Forelimb muscle (tissue), 1 donor: ENCODE measurements around the gene TNNI3K. TPM values are rescaled to one million over a fixed set of nuclear protein-coding genes. Genes with fewer than 3 reads are reported as not detected.

Experiments
- DNase-seq: peaks from one replicate; pipeline ENCODE4 v3.0.0-alpha.2; 2013; ENCODE audit warnings: low read depth
- polyA plus RNA-seq: library from polyadenylated mRNA; unstranded; fragments of 120-200 nt; gene quantifications from one replicate; pipeline ENCODE4 v1.2.1, GENCODE V29; 2013; ENCODE audit not compliant: insufficient read length

TNNI3K gene
- polyA plus RNA-seq, 1 donor, result 1.8 TPM

DNA sequence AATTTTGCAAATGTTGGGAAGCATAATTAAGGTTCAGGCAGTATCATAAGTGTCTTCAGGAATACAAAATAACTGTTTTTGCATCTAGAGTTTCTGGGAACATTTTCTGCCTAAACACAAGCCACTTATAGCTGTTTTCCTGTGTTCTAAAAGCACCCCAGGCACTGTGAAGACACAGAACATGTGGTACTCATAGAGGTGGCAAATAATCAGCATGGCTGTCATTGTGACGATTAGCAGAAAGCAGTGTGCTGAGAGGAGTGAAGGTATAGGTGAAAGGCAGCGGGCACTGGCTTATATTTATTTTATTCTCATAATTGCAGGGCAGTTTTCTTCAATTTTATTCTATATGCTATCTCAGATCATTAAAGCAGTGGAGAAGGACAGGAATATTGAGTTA, 157.7 kb downstream of the TNNI3K start:
- no peak for DNase-seq

DNA sequence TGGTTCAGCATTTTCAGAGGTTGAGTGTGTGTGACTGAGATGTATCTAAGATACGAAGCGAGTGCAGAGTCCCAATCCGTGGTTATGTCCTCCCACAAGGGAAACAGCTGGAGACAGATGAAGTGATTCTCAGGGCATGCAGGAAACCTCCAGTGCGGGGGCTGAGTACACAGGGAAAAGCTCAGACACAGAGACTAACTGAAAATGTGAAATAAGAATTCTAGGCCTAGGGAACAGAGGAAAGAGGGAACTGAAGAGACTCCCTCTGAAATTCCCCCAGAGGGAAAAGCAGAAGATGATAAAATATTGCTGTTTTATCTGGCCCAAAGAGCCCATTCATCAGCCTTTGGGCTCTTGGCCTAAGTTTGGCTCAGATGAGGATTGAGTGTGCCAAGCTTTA, 160.4 kb downstream of the TNNI3K start:
- no peak for DNase-seq

DNA sequence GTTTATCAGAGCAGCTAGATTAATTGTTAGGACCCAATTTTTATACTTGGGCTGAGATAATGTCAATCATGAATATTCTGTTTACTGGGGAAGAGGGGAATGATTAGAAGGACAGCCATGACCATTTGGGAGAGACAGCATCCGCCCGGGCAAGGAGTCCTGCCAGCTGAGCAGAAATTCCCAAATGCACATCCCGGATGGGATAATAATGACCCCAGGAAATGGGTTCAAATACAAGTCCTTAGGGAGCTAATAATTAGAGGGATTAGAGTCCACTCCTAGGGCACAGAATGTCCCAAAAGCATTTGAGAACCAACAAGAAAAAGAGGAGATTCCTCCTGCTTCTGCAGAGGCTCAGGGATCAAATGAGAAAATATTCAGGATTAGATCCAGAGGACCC, 161.3 kb downstream of the TNNI3K start:
- no peak for DNase-seq

DNA sequence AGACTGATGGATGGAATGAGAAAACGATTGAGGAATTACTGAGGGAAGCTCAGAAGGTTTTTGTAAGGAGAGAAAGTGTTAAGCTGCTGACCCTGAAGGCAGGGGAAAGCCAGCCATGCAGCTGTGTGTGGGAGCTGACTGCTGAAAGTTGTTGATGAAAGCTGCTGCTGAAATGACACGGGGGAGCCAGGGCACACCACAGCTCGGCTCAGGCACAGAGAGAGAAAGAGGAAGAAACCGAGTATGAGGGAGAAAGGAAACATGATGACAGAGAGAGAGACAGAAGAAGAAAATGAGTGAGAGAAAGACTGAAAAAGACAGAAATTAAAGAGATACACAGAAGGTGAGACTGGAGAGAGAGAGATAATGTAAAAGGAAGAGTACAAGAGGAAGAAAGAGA, 161.7 kb downstream of the TNNI3K start:
- DNase-seq, result peak; percentile 16

GRCh38 chr1:74399249-74399648, 164.1 kb downstream of the TNNI3K start:
- DNase-seq, result no peak

DNA sequence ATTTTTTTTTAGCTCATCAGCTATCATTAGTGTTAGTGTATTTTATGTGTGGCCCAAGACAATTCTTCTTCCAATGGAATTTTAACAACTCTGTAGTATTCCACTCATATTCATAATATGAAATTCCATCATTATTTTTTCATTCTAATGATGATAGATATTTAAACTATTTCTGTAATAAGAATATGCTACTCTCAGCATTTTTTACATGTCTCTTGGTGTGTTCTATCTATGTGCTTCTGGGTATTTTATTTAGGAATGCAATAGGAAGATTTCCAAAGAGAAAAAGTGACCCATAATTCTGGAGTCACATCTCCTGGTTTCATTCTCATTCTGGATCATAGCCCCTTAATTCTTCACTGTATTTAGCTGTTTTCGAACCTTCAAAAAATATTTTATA, 167.7 kb downstream of the TNNI3K start:
- DNase-seq, result no peak

- DNase-seq, result no peak
Measured at GRCh38 chr1:74403606-74404005, 168.4 kb downstream of the TNNI3K start.

DNA sequence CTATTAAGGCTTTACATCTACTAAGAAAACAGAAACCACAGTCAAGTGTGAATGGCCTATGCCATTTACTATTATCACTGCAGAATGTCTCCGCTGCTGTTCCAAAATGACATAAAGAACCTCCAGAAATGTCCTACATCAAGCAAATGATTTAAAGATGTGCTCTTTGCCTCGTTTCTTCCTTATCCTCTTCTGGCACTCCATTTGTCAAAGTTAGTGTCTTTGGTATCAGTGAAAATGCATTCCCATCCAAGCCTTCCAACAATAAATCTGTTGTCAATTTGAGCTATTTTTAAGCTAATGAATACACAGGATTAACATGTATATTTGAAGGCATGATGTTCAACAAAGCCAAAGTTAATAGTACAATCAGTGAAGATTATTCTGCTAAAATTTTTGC, 171.6 kb downstream of the TNNI3K start:
- DNase-seq, result no peak

GRCh38 chr1:74407902-74408301, 172.7 kb downstream of the TNNI3K start:
- no peak for DNase-seq

GRCh38 chr1:74412244-74412643, 177.1 kb downstream of the TNNI3K start:
- DNase-seq, result no peak

GRCh38 chr1:74415935-74416334, 180.7 kb downstream of the TNNI3K start:
- no peak for DNase-seq

GRCh38 chr1:74419611-74420010, 184.4 kb downstream of the TNNI3K start:
- no peak for DNase-seq

GRCh38 chr1:74420467-74420866, 185.3 kb downstream of the TNNI3K start:
- DNase-seq, result no peak

GRCh38 chr1:74422421-74423292, 187.5 kb downstream of the TNNI3K start:
- DNase-seq, result no peak

DNA sequence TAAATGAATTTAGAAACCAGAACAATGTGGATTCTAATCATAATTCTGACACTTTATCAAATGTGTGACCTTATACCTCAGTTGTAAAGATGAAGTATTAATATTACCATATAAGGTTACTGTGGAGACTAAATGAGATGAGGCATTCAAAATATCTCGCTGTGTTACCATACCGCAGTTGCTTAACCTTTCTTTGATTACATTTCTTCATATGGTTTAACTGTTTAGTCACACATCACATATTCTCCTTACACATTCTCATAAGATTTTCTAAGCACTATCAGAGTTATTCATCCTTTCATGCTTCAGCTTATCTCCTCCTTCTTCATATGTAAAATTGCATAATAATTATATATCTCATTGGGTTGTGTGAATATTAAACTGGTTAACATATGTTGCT, 188.3 kb downstream of the TNNI3K start:
- no peak for DNase-seq

DNA sequence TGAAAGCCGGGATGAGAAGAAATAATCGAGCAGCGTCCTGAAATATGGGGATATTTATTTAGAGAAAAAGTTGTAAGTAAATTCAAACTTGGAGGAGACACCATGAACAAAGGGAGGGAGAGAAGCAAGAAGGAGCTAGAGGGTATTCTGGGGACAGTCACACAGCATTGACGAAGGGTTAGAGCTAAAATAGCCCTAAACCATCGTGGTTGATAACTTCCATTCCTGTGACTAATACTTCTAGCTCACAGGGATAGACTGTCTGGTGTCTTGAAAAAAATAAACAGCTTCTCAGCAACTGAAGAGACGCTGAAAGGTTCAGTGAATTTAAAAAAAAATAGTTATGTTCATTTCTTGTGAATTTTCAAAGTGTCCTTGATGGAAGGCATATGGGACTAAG, 190.5 kb downstream of the TNNI3K start:
- no peak for DNase-seq

DNA sequence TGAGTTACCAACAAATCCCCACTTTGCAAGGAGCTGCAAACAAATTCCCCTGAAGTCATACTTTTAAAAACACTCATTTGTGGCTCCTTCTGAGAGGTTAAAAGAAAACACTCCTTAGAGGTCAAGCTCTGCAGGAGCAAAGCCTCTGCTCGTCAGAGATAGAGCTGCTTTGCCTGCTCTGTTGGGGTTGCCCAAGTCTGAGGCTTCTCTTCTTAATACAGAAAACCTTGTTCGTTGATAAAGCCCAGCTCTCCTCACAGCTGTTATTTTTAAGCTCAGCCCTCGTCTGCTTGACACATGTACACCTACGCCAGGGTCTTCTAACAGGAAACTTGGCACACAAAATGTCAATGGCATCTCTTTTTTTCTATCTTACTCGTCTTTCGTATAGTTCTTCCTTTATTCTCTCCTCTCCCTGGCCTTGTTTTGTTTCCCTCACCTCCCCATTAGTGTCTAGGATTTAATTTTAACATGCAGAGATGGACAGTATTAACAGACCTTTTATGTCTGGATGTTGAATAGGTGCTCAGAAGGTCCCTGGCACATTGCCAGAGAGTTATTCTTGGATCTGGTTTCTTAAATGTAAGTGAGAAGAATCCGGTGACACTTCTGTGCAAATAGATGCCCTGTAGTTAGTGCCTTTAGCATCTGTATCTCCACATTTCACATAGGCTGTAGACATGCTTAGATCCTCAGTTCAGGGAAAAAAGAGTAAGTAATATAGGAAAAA, 191.2 kb downstream of the TNNI3K start:
- DNase-seq, result no peak

- no peak for DNase-seq
Measured at GRCh38 chr1:74427681-74428080, 192.5 kb downstream of the TNNI3K start.

GRCh38 chr1:74429580-74429979, 194.4 kb downstream of the TNNI3K start:
- DNase-seq, result no peak

DNA sequence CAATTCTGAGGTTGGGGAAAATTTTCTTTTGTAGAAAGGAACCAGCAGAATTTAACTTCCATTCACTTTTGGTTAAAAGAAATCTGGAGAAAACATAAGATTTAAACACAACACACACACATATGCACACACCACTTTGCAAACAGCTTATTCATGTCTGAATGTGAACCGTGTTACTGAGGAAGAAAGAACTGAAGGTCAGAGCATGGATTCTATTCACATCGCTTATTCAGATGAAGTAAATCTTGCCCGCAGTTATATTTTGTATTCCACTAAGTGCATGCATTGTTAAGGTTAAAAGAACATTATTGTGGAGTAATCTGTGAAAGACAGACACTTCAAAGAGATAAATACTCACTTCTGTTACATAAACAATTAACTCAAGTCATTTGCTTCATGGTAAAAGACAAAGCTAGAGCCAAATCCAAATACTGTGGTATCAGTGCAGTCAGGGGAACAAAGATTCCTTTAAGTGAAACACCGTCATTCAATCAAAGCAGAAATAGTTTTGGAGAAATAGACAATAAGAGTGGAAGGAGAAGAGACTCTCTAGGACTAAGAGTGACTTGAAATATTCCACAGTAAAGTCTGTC, 195.3 kb downstream of the TNNI3K start:
- no peak for DNase-seq

DNA sequence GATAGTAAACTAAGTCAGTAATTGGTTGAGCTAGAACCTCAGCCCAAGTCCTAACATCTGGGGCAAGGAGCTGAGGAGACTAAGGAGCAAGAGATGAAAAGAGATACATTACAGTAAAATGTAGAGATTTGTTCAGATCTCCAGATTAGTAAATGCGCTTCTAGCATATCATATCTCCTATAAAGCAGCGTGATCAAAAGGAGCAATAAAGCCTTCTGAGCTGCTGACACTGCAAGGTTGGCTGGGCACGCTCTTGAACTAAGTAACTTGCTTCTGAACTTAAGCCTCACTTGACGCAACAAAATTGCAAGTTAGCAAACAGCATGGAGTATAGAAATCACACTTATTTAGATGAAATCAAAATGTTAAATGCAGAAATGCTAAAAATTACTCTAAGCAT, 196.3 kb downstream of the TNNI3K start:
- DNase-seq, result no peak

DNA sequence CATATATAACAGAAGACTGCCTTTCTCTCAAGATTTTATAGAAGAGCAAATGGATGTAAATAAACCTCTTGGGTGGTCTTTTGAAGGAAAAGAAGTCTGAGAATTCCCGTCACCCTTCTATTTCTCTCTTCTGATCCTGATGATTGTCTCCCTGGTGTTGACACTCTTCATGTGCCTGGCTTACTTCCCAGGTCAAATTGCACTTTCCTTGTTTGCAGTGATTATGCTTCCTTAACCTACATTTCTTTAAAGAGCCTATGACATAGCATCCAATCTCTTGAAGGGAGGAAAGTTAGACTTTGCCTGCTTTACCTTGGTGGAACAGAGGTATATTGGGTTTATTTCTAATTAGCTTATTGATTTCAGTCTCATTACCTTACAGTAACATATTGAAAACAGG, 197.1 kb downstream of the TNNI3K start:
- DNase-seq, result no peak

DNA sequence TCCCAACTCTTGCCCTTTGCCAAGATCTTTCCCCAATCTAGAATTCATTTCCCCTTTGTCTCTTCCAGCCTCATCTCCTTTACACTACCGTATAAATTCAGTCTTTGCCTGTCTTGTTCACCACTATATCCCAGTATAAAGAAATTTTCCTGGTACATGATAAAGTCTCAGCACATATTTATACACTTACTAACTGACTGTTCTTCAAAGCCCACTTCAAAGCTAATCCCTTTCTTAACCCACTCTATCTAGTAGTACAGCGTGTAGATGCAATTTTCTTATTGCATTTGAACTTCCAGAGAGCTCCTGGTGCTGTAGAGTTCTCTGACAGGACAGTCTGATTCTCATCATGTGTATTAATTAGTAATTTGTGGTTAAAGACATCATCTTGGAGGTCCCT, 199.1 kb downstream of the TNNI3K start:
- DNase-seq, result no peak
